Smooth muscle cell (in vitro differentiated cells): ENCODE measurements around the gene MEFV. TPM values are rescaled to one million over a fixed set of nuclear protein-coding genes. Genes with fewer than 3 reads are reported as not detected.

Source experiments
- DNase-seq: peaks from one replicate; lab custom pipeline; 2025; ENCODE audit not compliant: unreplicated experiment; lab: John Stamatoyannopoulos, UW
- H2AFZ ChIP-seq: fragments of 200-600 bp; sonication (generic); 2 replicates; pipeline ENCODE4 v1.6.0; 2016; ENCODE audit warnings: antibody characterized with exemption, low read depth, mild to moderate bottlenecking
- H3F3A ChIP-seq: fragments of 200-600 bp; sonication (generic); 2 replicates; pipeline ENCODE4 v1.6.0; 2017; ENCODE audit warnings: antibody characterized with exemption, low read depth
- H3K27ac ChIP-seq: fragments of 200-600 bp; sonication (generic); 2 replicates; pipeline ENCODE4 v1.5.1; 2016; ENCODE audit warnings: low read depth, mild to moderate bottlenecking
- H3K27me3 ChIP-seq: fragments of 200-600 bp; sonication (generic); 2 replicates; pipeline ENCODE4 v1.6.1; 2016; ENCODE audit warnings: low read depth, mild to moderate bottlenecking
- H3K36me3 ChIP-seq: fragments of 200-600 bp; sonication (generic); 2 replicates; pipeline ENCODE4 v1.5.1; 2016; ENCODE audit warnings: low read depth
- H3K4me1 ChIP-seq: fragments of 200-600 bp; sonication (generic); 2 replicates; pipeline ENCODE4 v1.5.1; 2016; ENCODE audit warnings: low read depth
- H3K4me2 ChIP-seq: fragments of 200-600 bp; sonication (generic); 2 replicates; pipeline ENCODE4 v1.6.0; 2016; ENCODE audit warnings: mild to moderate bottlenecking
- H3K4me3 ChIP-seq: fragments of 200-600 bp; sonication (generic); 2 replicates; pipeline ENCODE4 v1.5.1; 2016; ENCODE audit warnings: mild to moderate bottlenecking
- H3K79me2 ChIP-seq: fragments of 200-600 bp; sonication (generic); 2 replicates; pipeline ENCODE4 v1.6.0; 2016; ENCODE audit warnings: low read depth, mild to moderate bottlenecking
- H3K9ac ChIP-seq: fragments of 200-600 bp; sonication (generic); 2 replicates; pipeline ENCODE4 v1.6.0; 2016; ENCODE audit warnings: low read depth
- H3K9me3 ChIP-seq: fragments of 200-600 bp; sonication (generic); replicated peaks from 2 replicates; pipeline ENCODE4 v1.5.1; 2016; ENCODE audit warnings: low read depth
- H4K20me1 ChIP-seq: fragments of 200-600 bp; sonication (generic); 2 replicates; pipeline ENCODE4 v1.6.0; 2016; ENCODE audit warnings: low read depth
- CTCF ChIP-seq: fragments of 200-600 bp; sonication (generic); IDR thresholded peaks from 2 replicates; pipeline ENCODE4 v1.5.1; 2017; ENCODE audit warnings: borderline replicate concordance, mild to moderate bottlenecking, antibody characterized with exemption; ENCODE audit not compliant: insufficient read depth, poor library complexity, severe bottlenecking
- WGBS: methylation state at CpG from one replicate; pipeline ENCODE4 v1.1.7; 2016; ENCODE audit warnings: low lambda C conversion rate; 5-methylcytosine and 5-hydroxymethylcytosine counted together
- polyA plus RNA-seq: library from polyadenylated mRNA; unstranded; fragments of >200 nt; fragmentation: Nextera tagmentation; extraction: Ambion mirVana; gene quantifications from 2 replicates; pipeline ENCODE4 v1.2.1, GENCODE V29; 2016
- total RNA-seq: library from RNA; depleted of rRNA; stranded (reverse); fragments of >200 nt; gene quantifications from 2 replicates; pipeline ENCODE4 v1.2.3, GENCODE V29; 2014

Gene MEFV
- total and polyA plus RNA-seq, 2 experiments from 2014 or later: not detected

DNA sequence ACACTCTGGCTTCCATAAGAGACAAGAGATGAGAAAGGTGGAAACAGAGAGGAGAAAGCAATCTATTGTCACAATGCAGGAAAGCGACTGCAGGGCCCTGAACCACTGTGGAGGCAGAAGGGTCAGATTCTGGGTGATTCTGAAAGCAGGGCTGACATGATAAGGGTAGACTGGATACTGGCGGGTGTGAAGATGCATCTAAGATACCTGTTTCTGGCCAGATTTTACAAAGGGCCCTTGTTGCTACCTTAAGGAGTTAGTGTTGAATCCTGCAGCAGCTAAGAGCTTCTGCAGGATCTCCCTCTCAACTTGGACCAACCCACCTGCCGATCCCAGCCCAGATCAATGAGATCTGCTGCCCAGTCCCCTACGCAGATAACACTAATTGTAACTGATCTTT, 6.1 kb upstream of the MEFV start:
- Histone ChIP-seq H3K4me1 (no peaks in the 10 kb centered on the region), H3K4me3 (no peak overlapping the region), H3K9ac (no peak overlapping the region), H3F3A (no peaks in the 10 kb centered on the region), H4K20me1 (no peaks in the 10 kb centered on the region), H3K27ac (no peak overlapping the region), H3K79me2 (no peaks in the 10 kb centered on the region), H3K36me3 (no peaks in the 10 kb centered on the region), H3K27me3 (no peaks in the 10 kb centered on the region), H2AFZ (no peak overlapping the region), H3K9me3 (no peaks in the 10 kb centered on the region), H3K4me2 (no peak overlapping the region)
- no peak for DNase-seq
- 89% methylated on average over 4 of the region's 4 CpGs for WGBS
- no peak for TF ChIP-seq CTCF

- no peak overlapping the region for H3K4me3 ChIP-seq
- no peak overlapping the region for H3K27ac ChIP-seq
- H4K20me1 ChIP-seq: no peaks in the 10 kb centered on the region
- no peaks in the 10 kb centered on the region for H3K36me3 ChIP-seq
- H3K9ac ChIP-seq: no peak overlapping the region
- H3K4me1 ChIP-seq: no peaks in the 10 kb centered on the region
- H3K4me2 ChIP-seq: no peak overlapping the region
- H3K27me3 ChIP-seq: no peaks in the 10 kb centered on the region
- 90% methylated on average over 8 of the region's 8 CpGs for WGBS
- no peak for TF ChIP-seq CTCF
- H3K9me3 ChIP-seq: no peaks in the 10 kb centered on the region
- H2AFZ ChIP-seq: no peak overlapping the region
- no peaks in the 10 kb centered on the region for H3K79me2 ChIP-seq
- no peak for DNase-seq
- H3F3A ChIP-seq: no peaks in the 10 kb centered on the region
These were observed 3.4 kb upstream of the MEFV start for GRCh38 chr16:3259836-3260235.

GRCh38 chr16:3256866-3257465, 533 bp upstream of the MEFV start:
- DNase-seq: no peak

More at GRCh38 chr16:3256866-3257465, 533 bp upstream of the MEFV start:
- Histone ChIP-seq H3K36me3 (no peaks in the 10 kb centered on the region), H2AFZ (no peak overlapping the region), H3K9ac (no peak overlapping the region), H3K4me2 (no peak overlapping the region), H4K20me1 (no peaks in the 10 kb centered on the region), H3K4me3 (no peak overlapping the region), H3K79me2 (no peaks in the 10 kb centered on the region), H3K27ac (no peak overlapping the region), H3K27me3 (no peaks in the 10 kb centered on the region), H3K9me3 (no peaks in the 10 kb centered on the region), H3K4me1 (no peaks in the 10 kb centered on the region), H3F3A (no peaks in the 10 kb centered on the region)
- WGBS: 85% methylated on average over 9 of the region's 9 CpGs
- no peak for TF ChIP-seq CTCF
